WTC11 (cell line): Measurements from ENCODE around the gene DNAH5. TPM values are rescaled to one million over a fixed set of nuclear protein-coding genes. Genes with fewer than 3 reads are reported as not detected.

Source experiments
- ATAC-seq: fragments of 200-7000 bp; cut with Tn5 transposase; 2 replicates; pipeline ENCODE4 v1.10.0; 2021; ENCODE audit warnings: mild to moderate bottlenecking, moderate library complexity
- CTCF ChIA-PET: fragments of 300-600 bp; sonication (Branson Sonifier 250); formaldehyde crosslinking; loops from one replicate; lab custom pipeline; 2021; ENCODE audit warnings: antibody characterized with exemption; lab: Charles Lee
- POLR2A ChIA-PET: fragments of 350-600 bp; sonication (Branson Sonifier 250); formaldehyde crosslinking; loops from one replicate; lab custom pipeline; 2021; ENCODE audit warnings: antibody characterized with exemption; lab: Charles Lee
- DNase-seq: peaks from one replicate; pipeline ENCODE4 v3.0.0; 2021; ENCODE audit warnings: low spot score
- H3K27ac Mint-ChIP-seq: 2 replicates; pipeline ENCODE4 v1.8.0; 2021; ENCODE audit warnings: mixed read lengths
- H3K27me3 Mint-ChIP-seq: 2 replicates; pipeline ENCODE4 v1.8.0; 2021; ENCODE audit warnings: low read depth, mild to moderate bottlenecking, moderate library complexity, mixed read lengths
- H3K36me3 Mint-ChIP-seq: 2 replicates; pipeline ENCODE4 v1.8.0; 2021; ENCODE audit warnings: mixed read lengths
- H3K4me1 Mint-ChIP-seq: 2 replicates; pipeline ENCODE4 v1.8.0; 2022; ENCODE audit warnings: mixed read lengths
- H3K4me3 Mint-ChIP-seq: 2 replicates; pipeline ENCODE4 v1.8.0; 2021; ENCODE audit warnings: mild to moderate bottlenecking, moderate library complexity, mixed read lengths
- H3K9me3 Mint-ChIP-seq: 2 replicates; pipeline ENCODE4 v1.8.0; 2021; ENCODE audit warnings: mixed read lengths
- FOXK1 ChIP-seq: sonication (generic); formaldehyde crosslinking; IDR thresholded peaks from 2 replicates; pipeline ENCODE4 v1.8.0; 2022; ENCODE audit warnings: mild to moderate bottlenecking, moderate library complexity, missing genetic modification reagents
- JAZF1 ChIP-seq: fragments of 250-450 bp; sonication (Bioruptor Pico); IDR thresholded peaks from 2 replicates; pipeline ENCODE4 v1.9.0; 2021; ENCODE audit warnings: moderate library complexity, mild to moderate bottlenecking, inconsistent platforms
- NFATC4 ChIP-seq: fragments of 250-450 bp; sonication (Bioruptor Pico); IDR thresholded peaks from 2 replicates; pipeline ENCODE4 v1.9.0; 2021; ENCODE audit warnings: mild to moderate bottlenecking
- NFYB ChIP-seq: sonication (generic); formaldehyde crosslinking; conservative IDR thresholded peaks from 2 replicates; pipeline ENCODE4 v1.8.0; 2022; ENCODE audit warnings: low read depth, missing genetic modification reagents
- PRRX2 ChIP-seq: fragments of 250-450 bp; sonication (Bioruptor Pico); IDR thresholded peaks from 2 replicates; pipeline ENCODE4 v1.8.0; 2021; ENCODE audit warnings: mild to moderate bottlenecking
- ZNF138 ChIP-seq: sonication (generic); formaldehyde crosslinking; conservative IDR thresholded peaks from 2 replicates; pipeline ENCODE4 v1.8.1; 2022; ENCODE audit warnings: mild to moderate bottlenecking, moderate library complexity, missing genetic modification reagents
- total RNA-seq: library from RNA; stranded (reverse); gene quantifications from 3 replicates; pipeline ENCODE4 v1.2.3, GENCODE V29; 2021
- TF ChIP-seq, protein P1 (sequence below): sonication (generic); formaldehyde crosslinking; IDR thresholded peaks from 2 replicates; pipeline ENCODE4 v1.8.0; 2022; ENCODE audit warnings: mild to moderate bottlenecking, missing genetic modification reagents
- TF ChIP-seq, protein P2 (sequence below): fragments of 250-450 bp; sonication (Bioruptor Pico); IDR thresholded peaks from 2 replicates; pipeline ENCODE4 v1.9.0; 2021; ENCODE audit warnings: moderate library complexity, mild to moderate bottlenecking, inconsistent platforms, borderline replicate concordance
- TF ChIP-seq, protein P3 (sequence below): fragments of 250-450 bp; sonication (Bioruptor Pico); IDR thresholded peaks from 2 replicates; pipeline ENCODE4 v1.9.0; 2021; ENCODE audit warnings: mild to moderate bottlenecking, borderline replicate concordance
- TF ChIP-seq, protein P4 (sequence below): fragments of 250-450 bp; sonication (Bioruptor Pico); conservative IDR thresholded peaks from 2 replicates; pipeline ENCODE4 v1.9.0; 2021; ENCODE audit warnings: mild to moderate bottlenecking
- TF ChIP-seq, protein P5 (sequence below): sonication (generic); formaldehyde crosslinking; IDR thresholded peaks from 2 replicates; pipeline ENCODE4 v1.8.0; 2023; ENCODE audit warnings: mild to moderate bottlenecking, missing genetic modification reagents
- TF ChIP-seq, protein P6 (sequence below): sonication (generic); formaldehyde crosslinking; conservative IDR thresholded peaks from 2 replicates; pipeline ENCODE4 v1.8.1; 2022; ENCODE audit warnings: mild to moderate bottlenecking, missing genetic modification reagents
- TF ChIP-seq, protein P7 (sequence below): sonication (generic); formaldehyde crosslinking; IDR thresholded peaks from 2 replicates; pipeline ENCODE4 v1.8.0; 2022; ENCODE audit warnings: missing genetic modification reagents

Gene DNAH5
- total RNA-seq, 1 experiment from 2014 or later: 0.35 TPM

DNA sequence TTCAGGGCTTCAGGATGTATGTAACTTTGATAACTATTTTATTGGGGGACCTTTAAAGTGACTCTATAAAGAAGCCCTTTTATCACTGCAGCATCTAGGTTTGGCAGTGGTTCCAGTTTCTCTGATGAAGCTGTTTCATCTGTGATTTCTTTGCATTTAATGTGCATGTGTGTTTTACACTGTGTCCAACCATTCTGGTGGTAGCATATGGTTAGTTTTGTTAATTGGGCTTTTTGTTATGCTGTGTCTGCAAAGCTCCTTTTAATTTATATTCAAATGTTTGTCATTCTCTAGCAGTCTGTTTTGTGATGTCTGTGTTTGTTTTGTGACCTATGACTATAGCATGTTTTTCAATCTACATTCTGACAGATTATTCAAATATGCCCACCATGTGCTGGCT is 294.8 kb downstream of the DNAH5 start:
- no peaks in the 10 kb centered on the region for H3K4me1 Mint-ChIP-seq
- ChIA-PET POLR2A (no interaction called here), CTCF (no interaction called here)
- H3K36me3 Mint-ChIP-seq: peaks cover 9% of the 10 kb centered on the region; the same call in 1 of the 2 replicates
- H3K27ac Mint-ChIP-seq: no peak overlapping the region
- no peak for ATAC-seq
- TF ChIP-seq, protein P1, sequence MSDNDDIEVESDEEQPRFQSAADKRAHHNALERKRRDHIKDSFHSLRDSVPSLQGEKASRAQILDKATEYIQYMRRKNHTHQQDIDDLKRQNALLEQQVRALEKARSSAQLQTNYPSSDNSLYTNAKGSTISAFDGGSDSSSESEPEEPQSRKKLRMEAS (CRISPR knock-in tag): no peak
- TF ChIP-seq NFATC4 (CRISPR knock-in tag) (no peak), JAZF1 (CRISPR knock-in tag) (no peak), NFYB (CRISPR knock-in tag) (no peak)
- TF ChIP-seq, protein P2, sequence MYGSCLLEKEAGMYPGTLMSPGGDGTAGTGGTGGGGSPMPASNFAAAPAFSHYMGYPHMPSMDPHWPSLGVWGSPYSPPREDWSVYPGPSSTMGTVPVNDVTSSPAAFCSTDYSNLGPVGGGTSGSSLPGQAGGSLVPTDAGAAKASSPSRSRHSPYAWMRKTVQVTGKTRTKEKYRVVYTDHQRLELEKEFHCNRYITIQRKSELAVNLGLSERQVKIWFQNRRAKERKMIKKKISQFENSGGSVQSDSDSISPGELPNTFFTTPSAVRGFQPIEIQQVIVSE: no peak
- TF ChIP-seq, protein P3, sequence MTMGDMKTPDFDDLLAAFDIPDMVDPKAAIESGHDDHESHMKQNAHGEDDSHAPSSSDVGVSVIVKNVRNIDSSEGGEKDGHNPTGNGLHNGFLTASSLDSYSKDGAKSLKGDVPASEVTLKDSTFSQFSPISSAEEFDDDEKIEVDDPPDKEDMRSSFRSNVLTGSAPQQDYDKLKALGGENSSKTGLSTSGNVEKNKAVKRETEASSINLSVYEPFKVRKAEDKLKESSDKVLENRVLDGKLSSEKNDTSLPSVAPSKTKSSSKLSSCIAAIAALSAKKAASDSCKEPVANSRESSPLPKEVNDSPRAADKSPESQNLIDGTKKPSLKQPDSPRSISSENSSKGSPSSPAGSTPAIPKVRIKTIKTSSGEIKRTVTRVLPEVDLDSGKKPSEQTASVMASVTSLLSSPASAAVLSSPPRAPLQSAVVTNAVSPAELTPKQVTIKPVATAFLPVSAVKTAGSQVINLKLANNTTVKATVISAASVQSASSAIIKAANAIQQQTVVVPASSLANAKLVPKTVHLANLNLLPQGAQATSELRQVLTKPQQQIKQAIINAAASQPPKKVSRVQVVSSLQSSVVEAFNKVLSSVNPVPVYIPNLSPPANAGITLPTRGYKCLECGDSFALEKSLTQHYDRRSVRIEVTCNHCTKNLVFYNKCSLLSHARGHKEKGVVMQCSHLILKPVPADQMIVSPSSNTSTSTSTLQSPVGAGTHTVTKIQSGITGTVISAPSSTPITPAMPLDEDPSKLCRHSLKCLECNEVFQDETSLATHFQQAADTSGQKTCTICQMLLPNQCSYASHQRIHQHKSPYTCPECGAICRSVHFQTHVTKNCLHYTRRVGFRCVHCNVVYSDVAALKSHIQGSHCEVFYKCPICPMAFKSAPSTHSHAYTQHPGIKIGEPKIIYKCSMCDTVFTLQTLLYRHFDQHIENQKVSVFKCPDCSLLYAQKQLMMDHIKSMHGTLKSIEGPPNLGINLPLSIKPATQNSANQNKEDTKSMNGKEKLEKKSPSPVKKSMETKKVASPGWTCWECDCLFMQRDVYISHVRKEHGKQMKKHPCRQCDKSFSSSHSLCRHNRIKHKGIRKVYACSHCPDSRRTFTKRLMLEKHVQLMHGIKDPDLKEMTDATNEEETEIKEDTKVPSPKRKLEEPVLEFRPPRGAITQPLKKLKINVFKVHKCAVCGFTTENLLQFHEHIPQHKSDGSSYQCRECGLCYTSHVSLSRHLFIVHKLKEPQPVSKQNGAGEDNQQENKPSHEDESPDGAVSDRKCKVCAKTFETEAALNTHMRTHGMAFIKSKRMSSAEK: no peak
- no peak for DNase-seq
- H3K9me3 Mint-ChIP-seq: peaks cover 29% of the 10 kb centered on the region
- H3K27me3 Mint-ChIP-seq: no peaks in the 10 kb centered on the region; the same call in 1 of the 2 replicates
- H3K4me3 Mint-ChIP-seq: no peak overlapping the region

DNA sequence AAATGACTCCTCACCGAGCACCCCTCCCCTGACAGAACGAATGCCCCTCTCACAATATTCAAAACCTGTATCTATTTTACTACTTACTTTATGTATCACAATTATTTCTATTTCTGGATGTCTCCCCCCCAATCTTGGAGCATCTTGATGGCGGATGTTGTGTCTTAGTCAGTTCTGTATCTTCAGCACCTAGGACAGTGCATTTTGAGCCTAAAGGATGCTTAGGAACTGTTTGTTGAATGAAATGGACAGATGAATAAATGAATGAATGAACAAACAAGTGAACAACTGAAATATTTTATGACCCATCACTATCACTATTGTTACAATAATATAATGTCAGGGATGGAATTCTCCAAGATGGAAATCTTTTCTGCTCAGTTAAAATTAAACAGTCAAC is 295.7 kb downstream of the DNAH5 start:
- DNase-seq (no peak), ATAC-seq (no peak)
- peaks cover 25% of the 10 kb centered on the region for H3K9me3 Mint-ChIP-seq
- TF ChIP-seq, protein P4, sequence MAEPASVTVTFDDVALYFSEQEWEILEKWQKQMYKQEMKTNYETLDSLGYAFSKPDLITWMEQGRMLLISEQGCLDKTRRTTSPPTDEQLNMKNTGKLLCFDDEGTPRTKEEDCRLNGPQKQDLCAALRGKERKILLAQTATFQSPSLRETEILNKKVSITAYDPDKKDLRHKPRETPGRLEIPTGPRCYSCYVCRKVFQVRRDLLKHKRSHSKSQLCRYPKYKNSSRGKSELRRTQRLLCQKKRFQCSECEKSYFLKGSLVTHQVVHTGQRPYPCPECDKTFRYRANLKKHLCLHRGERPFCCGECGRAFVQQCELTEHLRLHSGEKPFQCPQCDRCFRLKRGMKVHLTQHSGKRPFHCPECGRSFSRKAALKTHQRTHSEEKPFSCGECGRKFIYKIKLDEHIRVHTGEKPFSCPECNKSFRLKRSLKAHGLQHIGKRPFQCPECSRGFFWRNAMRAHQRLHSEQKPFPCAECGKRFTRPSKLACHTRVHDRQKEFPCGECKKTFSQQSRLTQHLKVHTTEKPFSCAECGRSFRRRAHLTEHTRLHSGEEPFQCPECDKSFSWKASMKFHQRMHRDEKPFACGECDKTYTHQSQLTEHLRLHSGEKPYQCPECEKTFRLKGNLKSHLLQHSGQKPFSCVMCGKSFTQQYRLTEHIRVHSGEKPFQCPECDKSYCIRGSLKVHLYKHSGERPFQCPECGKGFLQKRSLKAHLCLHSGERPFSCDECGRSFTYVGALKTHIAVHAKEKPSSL: no peak
- TF ChIP-seq FOXK1 (CRISPR knock-in tag): no peak
- TF ChIP-seq, protein P5, sequence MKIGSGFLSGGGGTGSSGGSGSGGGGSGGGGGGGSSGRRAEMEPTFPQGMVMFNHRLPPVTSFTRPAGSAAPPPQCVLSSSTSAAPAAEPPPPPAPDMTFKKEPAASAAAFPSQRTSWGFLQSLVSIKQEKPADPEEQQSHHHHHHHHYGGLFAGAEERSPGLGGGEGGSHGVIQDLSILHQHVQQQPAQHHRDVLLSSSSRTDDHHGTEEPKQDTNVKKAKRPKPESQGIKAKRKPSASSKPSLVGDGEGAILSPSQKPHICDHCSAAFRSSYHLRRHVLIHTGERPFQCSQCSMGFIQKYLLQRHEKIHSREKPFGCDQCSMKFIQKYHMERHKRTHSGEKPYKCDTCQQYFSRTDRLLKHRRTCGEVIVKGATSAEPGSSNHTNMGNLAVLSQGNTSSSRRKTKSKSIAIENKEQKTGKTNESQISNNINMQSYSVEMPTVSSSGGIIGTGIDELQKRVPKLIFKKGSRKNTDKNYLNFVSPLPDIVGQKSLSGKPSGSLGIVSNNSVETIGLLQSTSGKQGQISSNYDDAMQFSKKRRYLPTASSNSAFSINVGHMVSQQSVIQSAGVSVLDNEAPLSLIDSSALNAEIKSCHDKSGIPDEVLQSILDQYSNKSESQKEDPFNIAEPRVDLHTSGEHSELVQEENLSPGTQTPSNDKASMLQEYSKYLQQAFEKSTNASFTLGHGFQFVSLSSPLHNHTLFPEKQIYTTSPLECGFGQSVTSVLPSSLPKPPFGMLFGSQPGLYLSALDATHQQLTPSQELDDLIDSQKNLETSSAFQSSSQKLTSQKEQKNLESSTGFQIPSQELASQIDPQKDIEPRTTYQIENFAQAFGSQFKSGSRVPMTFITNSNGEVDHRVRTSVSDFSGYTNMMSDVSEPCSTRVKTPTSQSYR: no peak
- TF ChIP-seq, protein P6, sequence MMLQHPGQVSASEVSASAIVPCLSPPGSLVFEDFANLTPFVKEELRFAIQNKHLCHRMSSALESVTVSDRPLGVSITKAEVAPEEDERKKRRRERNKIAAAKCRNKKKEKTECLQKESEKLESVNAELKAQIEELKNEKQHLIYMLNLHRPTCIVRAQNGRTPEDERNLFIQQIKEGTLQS (CRISPR knock-in tag): no peak
- no peak for TF ChIP-seq ZNF138 (CRISPR knock-in tag)
- TF ChIP-seq, protein P7, sequence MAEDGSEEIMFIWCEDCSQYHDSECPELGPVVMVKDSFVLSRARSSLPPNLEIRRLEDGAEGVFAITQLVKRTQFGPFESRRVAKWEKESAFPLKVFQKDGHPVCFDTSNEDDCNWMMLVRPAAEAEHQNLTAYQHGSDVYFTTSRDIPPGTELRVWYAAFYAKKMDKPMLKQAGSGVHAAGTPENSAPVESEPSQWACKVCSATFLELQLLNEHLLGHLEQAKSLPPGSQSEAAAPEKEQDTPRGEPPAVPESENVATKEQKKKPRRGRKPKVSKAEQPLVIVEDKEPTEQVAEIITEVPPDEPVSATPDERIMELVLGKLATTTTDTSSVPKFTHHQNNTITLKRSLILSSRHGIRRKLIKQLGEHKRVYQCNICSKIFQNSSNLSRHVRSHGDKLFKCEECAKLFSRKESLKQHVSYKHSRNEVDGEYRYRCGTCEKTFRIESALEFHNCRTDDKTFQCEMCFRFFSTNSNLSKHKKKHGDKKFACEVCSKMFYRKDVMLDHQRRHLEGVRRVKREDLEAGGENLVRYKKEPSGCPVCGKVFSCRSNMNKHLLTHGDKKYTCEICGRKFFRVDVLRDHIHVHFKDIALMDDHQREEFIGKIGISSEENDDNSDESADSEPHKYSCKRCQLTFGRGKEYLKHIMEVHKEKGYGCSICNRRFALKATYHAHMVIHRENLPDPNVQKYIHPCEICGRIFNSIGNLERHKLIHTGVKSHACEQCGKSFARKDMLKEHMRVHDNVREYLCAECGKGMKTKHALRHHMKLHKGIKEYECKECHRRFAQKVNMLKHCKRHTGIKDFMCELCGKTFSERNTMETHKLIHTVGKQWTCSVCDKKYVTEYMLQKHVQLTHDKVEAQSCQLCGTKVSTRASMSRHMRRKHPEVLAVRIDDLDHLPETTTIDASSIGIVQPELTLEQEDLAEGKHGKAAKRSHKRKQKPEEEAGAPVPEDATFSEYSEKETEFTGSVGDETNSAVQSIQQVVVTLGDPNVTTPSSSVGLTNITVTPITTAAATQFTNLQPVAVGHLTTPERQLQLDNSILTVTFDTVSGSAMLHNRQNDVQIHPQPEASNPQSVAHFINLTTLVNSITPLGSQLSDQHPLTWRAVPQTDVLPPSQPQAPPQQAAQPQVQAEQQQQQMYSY (CRISPR knock-in tag): no peak
- no peak for TF ChIP-seq PRRX2 (CRISPR knock-in tag)
- TF ChIP-seq, protein P2: no peak
- no peak overlapping the region for H3K4me3 Mint-ChIP-seq
- no peaks in the 10 kb centered on the region for H3K4me1 Mint-ChIP-seq
- H3K36me3 Mint-ChIP-seq: peaks cover 9% of the 10 kb centered on the region; the same call in 1 of the 2 replicates
- no peaks in the 10 kb centered on the region; the same call in 1 of the 2 replicates for H3K27me3 Mint-ChIP-seq
- H3K27ac Mint-ChIP-seq: no peak overlapping the region
- ChIA-PET CTCF (no interaction called here), POLR2A (no interaction called here)
